Measurements from ENCODE around the gene KCMF1.

DNA sequence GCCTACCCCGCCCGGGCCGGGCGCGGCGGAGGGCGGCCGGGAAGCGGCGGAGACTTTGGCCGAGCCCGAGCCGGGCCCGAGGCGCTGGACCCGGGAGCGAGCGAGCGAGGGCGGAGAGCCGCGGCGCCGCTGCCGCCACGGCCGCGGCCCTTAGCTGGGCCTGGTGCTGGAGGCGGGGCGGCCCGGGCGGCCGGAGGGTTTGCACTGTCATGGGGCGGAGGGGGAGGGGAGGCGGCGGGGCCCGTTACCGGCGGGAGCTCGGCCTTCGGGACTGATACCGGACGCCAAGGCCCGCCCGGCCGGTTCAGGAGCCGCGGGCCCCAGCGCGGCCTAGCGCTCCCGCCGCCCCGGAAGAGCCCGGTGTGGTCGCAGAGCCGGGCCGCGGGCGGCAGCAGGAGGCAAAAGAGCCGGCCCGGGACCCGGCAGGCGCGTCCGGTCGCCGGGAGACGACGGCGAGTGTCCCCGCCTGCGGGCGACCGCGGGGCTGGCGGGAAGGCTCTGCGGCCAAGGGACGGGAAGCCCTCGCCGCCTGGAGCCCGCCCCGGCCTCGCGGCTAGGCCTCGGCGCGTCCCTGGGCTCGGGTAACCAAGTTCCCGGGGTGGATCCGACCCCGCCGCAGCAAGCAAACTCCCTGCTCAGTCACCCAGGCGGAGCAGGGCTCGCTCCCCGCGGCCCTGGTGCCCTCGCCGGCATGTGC, 697 bp downstream of the KCMF1 start:
- TF ChIP-seq, protein P1, sequence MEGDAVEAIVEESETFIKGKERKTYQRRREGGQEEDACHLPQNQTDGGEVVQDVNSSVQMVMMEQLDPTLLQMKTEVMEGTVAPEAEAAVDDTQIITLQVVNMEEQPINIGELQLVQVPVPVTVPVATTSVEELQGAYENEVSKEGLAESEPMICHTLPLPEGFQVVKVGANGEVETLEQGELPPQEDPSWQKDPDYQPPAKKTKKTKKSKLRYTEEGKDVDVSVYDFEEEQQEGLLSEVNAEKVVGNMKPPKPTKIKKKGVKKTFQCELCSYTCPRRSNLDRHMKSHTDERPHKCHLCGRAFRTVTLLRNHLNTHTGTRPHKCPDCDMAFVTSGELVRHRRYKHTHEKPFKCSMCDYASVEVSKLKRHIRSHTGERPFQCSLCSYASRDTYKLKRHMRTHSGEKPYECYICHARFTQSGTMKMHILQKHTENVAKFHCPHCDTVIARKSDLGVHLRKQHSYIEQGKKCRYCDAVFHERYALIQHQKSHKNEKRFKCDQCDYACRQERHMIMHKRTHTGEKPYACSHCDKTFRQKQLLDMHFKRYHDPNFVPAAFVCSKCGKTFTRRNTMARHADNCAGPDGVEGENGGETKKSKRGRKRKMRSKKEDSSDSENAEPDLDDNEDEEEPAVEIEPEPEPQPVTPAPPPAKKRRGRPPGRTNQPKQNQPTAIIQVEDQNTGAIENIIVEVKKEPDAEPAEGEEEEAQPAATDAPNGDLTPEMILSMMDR (IDR thresholded peaks at IDR 0.05; ENCODE audit: low read depth, low read length, poor library complexity, severe bottlenecking), result no peak
- TF ChIP-seq EZH2phosphoT487 (IDR thresholded peaks at IDR 0.05; ENCODE audit: borderline replicate concordance, low read length), result no peak
